Stimulated activated CD4-positive, alpha-beta T cell treated with anti-CD3 and anti-CD28 coated beads, Interleukin-1b, Interleukin-23, amount 100 ng/mL, for 1 hour (primary cell): Measurements from ENCODE around the gene JSRP1.
"Not testable (repeated sequence)": the region's sequence is repeated elsewhere in the genome, so short reads cannot be mapped to it uniquely, and the experiment has no call there.

Source experiments
- DNase-seq, 2 donors: peaks; one replicate each; pipeline ENCODE4 v3.0.0-alpha.2; 2020; ENCODE audit warnings: low read depth in 2 of 2

The JSRP1 gene

DNA sequence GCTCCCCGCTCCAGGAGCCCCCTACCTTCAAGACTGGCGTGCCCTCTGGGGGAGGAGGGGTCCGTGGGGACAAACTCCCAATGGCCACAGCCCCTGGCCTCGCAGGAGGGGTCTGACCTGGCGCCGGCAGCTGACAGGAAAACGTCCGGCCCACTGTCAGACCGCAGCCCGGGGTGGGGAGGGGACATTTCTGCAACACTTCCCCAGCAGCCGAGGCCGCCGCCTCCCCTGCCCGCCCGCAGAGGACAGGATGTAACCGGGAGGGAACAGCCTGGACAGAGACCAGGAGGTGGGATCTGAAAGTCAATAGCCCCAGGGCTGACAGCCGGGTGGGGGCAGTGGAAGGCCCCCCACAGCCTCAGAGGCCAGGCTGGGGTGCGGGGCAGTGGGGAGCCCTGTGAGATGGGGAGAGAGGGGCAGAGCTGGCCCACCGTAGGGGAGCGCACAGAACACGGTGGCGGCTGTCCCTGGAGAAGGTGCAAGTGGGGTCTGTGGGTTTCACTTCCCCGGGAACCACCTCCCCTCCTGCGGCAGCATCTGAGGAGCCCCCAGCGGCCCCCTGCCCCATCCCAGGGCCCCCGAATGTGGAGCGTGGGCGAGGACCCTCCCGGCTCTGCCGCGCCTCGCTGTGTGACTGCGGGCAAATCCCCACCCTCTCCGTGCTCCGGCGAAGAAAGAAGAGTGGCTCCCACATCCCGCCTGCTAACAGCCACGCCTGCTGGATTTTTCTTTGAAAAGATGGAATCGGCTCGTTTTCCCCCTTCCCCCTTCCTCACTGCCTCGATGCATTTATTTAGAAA lies 26.0 kb upstream of the JSRP1 start, which contains the start of gene PEAK3:
PEAK3 (minus strand) TSS at position 114 of the 800 bp plus-strand sequence. CDS start 1,244 bp downstream, outside the sequence.
- no peak for DNase-seq

DNA sequence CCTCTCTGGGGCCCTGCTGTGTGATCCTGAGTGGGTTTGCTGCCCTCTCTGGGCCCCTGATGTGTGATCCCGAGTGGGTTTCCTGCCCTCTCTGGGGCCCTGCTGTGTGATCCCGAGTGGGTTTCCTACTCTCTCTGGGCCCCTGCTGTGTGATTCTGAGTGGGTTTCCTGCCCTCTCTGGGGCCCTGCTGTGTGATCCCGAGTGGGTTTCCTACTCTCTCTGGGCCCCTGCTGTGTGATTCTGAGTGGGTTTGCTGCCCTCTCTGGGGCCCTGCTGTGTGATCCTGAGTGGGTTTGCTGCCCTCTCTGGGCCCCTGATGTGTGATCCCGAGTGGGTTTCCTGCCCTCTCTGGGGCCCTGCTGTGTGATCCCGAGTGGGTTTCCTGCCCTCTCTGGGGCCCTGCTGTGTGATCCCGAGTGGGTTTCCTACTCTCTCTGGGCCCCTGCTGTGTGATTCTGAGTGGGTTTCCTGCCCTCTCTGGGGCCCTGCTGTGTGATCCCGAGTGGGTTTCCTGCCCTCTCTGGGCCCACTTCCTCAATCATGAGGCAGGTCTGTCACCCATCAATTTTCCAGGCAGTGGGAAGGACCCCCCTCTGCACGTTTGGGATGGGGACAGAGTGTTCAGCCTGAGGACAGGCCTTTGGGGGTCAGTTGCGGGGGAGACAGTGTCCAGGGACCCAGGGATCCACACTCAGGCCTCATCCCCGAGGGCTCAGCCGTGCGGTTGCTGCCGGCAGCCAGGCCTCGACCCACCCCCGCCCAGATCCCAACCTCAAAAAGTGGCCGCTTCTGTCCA lies 25.2 kb upstream of the JSRP1 start:
- DNase-seq = not testable (repeated sequence)

DNA sequence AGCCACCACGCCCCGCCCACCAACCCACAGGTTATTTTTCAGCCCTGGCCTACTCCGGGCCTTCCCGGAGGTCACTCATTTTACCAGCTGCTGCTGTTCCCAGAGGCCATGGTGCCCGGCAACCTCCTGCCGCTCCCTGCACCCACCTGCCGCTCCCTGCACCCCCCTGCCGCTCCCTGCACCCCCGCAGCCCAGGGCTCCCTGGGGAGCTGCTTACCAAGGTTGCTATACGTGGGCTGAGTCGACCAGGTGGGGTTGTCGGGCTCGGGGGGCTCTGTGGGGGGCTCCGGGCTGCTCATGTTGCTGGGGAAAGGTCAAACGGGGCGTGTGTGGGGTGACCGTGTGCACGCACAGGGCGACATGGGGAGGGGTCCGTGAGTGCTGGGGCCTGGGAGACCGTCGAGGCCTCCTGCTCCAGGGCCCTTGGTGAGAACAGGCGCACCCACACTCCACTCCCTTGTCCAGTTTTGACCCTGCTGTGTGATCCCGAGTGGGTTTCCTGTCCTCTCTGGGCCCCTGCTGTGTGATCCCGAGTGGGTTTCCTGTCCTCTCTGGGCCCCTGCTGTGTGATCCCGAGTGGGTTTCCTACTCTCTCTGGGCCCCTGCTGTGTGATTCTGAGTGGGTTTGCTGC lies 24.5 kb upstream of the JSRP1 start:
- no peak for DNase-seq

DNA sequence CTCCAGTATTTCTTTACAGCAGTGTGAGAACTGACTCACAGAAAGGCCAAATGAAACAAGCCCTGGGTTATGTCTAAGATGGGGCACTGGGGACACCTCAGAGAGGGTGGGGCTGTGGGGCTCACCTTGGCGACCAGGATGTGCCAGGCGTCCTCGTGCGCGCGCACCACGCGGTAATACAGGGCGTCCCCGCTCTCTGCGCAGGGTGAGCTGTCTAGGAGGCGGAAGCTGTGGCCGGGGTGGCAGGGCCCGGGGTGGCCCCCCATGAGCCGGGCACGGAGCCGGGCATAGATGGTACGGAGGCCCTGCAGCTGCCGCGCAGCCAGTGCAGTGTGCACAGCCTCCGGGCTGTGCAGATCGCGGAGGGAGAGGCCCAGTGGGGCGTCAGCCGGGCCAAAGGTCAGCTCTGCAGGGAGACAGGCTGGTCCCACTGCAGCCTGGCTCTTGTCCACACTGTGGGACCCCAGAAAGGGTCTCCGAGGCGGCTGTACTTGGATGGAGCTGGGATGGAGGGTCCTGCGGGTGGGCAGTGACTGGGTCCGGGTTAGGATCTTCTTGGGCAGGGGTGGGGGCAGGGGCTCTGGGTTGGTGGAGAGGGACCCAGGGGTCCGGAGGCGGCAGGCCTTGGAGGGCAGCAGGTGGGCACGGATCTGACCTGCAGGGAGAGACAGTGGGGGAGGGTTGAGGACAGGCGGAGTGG lies 22.4 kb upstream of the JSRP1 start:
- no peak for DNase-seq

DNA sequence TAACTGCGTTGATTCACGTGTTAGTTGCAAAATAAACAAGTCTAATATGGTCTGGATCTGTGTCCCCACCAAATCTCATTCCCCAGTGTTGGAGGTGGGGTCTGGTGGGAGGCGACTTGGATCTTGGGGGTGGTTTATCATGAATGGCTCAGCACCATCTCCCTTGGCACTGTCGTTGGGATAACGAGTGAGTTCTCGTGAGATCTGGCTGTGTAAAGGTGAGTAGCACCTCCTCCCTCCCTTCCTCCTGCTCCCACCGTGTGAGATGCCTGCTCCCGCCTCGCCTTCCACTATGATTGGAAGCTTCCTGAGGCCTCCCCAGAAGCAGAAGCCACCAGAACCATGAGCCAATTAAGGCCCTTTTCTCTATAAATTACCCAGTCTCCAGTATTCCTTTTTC lies 20.9 kb upstream of the JSRP1 start:
- DNase-seq = no peak

DNA sequence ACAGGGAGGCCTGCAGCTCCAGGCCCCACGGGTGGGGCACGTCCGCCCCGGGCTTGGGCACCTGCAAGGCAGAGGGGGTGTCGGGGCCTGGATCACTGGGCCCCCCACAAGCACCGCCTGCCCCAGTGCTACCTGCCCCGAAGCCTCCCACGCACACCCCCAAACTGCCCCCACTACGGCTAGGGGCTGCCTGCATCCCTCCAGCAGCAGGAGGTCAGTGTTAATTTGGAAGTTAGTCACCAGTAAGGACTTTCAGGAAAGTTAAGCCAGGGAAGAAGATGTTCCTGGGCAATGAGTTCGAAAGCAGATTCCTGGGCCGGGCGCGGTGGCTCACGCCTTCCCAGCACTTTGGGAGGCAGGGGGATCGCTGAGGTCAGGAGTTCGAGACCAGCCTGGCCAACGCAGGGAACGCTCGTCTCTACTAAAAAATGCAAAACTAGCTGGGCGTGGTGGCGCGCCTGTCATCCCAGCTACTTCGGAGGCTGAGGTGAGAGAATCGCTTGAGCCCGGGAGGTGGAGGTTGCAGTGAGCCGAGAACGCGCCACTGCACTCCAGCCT lies 20.3 kb upstream of the JSRP1 start:
- no peak for DNase-seq

DNA sequence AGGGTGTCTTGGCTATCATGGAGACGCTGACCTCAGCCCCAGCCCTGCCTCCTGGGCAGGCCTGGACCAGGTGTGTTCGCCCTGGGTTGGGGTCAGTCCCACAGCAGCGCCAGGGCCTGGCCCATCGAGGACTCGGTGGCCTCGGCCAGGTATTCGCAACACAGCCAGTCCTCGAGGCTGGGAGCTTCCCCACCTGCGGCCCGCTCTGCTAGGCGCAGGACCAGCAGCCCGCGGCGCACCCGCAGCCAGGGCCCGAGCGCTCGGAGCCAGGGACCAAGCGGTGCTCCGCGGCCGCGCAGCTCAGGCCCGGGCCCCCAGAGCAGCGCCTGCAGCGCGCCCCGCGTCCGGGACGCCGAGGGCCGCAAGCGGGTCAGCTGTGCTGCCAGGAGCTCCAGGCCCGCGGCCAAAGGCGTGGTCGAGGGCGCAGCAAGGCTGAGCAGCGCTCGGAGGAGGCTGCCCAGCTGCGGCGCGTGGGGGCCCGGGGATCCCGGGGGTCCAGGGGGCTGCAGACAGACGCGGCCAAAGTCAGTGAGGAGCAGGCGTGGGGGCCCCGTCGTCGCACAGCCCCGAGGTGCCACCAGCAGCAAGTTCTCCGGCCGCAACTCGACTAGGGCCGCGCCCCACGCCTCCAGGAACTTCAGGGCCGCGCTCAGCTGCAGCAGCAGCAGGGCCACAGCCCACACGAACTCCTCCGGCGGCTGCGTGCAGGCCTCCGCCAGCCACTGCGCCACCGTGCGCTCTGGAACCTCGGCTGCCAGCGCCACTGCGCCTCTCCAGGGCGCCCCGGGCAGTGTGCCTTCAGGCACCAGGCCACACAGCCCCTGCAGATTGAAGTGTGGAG lies 19.6 kb upstream of the JSRP1 start:
- DNase-seq = no peak

DNA sequence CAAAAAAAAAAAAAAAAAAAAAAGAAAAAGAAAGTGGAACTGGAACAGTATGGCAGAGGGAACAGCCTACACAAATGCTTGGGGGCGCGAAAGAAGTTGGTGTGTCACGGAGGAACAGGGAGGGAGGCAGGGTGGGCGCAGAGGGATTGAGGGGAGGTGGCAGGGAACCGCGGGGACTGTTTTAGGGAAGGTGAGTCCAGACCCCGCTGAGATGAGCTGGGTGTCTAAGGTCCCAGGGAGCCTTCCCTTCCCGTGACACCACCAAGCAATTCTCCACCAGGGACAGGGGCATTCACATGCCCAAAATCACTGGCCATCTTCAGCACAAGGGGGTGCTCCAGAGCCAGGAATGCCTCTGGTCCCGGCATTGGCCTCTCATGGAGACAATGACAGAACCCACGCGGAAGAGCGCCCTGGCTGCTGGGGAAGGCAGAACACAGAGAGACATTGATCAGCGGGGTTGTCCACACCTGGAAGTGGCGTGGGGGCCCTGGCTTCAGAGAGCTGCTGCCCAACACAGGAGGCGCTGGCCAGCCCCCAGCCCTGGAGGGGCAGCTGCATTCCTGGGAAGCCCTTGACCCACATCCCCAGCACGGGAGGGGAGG lies 18.8 kb upstream of the JSRP1 start:
- DNase-seq = no peak

DNA sequence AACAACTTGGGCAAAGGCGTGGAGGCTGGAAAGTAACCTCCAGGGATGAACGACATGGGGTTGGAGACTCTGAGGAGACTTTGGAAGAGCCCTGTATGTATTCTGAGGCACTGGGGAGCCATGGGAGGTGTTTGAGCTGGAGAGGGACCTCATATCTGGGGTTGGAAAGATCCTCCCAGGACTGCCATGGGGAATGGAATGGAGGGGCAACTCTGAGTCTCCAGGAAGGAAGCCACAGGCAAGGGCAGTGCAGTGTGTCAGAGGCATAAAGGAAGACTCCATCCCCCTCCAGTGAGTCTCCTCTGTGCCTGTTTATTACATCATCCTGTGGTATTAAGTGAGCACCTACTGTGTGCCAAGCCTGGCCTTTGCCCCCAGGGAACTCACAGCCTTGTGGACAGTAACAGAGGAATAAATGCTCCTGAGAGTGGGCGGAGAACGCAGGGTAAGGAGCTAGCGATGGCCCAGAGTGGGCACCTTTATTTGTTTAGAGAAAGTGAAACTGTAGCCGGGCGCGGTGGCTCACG lies 18.0 kb upstream of the JSRP1 start:
- no peak for DNase-seq

DNA sequence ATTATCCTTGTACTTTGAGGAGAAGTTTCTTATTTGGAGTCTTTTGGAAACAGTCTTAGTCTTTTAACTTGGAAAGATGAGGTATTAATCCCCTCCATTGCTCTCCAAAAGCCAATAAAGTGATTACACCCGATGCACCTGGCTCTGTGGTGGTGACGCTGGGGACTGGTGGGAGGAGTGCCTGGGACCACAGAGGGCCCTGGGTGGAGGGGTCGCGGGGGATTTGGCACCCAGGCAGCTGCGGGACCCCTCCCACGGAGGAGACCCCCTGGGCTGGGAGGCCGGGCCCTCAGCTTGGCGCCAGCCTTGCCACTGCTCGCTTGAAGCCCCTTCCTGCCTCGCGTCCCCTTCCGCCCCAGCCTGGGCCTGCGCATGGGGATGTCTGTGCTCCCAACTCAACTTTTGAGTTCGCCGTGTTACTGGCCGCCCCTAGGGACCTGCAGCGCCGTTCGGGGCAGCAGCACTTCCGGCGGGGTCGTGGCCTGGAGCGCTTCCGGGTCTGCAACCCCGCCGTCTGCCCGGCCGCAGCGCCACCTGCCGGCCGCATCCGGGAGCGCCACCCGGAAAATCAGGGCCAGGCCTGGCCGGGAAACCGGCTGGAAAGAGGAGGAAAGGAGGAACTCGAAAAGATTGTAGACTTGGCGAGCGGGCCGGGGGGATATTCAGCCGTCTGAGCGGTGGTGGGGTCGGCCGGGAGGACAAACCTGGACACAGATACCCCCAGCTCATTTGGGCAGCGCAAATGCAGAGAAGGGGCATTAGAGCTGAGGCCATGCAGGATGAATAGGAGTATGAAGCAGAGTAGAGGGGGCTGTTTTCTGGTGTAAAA lies 17.4 kb upstream of the JSRP1 start:
- DNase-seq = peak; percentile 45 to 59

DNA sequence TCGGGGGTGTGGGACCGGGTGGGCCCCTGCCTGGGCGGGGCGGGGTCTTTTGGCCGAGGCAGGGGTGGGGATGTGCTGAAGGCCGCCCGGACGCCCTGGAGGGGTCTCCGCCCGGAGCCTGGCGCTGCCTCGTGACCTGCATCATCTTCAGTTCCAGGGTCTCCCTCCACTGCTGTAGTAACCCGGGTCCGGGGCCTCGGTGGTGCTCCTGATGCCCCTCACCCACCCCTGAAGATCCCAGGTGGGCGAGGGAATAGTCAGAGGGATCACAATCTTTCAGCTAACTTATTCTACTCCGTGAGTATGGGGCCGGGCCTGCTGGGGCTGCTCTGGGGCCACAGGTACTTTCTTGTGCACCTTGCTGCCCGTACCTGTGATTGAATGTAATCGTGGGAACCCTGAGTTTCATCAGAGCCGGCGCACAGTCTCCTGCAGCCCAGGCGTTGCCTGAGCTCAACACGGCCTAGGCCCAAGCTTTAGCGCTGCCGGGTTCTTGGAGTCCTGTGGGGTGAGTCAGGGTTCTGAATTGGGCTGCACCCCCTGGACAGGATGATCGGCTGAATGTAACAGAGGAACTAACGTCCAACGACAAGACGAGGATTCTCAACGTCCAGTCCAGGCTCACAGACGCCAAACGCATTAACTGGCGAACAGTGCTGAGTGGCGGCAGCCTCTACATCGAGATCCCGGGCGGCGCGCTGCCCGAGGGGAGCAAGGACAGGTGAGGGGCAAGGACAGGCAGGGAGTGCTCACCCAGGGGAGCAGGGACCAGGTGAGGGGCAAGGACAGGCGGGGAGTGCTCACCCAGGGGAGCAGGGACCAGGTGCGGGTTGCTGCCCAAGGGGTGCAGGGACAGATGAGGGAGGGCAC lies 15.3 kb upstream of the JSRP1 start:
- no peak for DNase-seq

DNA sequence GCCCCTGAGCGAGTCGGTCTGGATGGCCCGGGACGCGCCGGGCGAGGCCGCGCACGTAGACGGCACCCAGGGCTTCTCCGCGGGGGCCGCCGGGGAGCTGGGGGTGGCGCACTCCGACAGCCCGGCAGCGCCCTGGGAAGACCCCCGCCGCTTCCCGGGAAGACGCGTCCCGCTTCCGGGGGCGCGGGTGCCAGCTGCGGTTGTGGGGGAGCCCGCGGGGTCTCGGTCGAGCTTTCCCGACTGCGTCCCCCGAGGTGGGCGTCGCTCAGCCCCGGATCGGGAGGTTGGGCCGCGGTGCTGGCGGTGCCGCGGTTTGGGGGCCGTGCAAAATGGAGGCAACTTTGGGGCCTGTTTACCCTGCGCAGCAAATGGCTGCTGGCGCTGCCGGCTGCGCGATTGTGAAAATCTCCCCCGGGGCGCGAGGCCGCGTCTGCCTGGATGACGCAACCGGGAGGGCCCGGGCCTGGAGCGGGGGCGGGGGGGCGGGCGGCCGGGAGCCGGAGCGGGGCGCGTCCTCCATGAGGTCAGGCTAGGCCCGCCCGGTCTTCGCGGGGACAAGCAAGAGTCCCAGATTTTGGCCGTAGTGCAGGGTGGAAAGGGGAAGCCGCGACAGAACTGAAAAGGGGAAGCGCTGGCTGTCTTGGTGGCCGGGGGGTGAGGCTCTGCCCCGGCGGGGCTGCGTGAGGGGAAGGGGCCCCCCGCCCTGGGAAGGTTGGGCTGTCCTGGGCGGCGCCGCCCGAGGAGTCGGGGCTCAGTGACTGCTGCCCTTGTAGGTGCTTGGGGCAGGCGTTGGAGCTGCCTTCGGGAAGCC lies 14.4 kb upstream of the JSRP1 start:
- DNase-seq = peak in 1 of 2 donors; percentile 53

DNA sequence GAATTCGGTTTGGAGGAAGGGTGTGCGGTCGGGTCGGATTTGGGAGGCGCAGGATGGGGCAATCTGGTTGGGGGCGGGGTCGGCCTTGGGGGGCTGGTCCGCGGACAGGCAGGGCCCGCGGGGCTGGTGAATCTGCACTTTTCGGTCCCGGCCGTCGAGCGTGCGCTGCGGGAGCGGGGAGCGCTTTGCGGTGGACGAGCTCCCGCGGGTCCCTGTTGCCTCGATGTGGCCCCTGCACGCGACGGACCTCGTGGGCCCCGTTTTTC lies 13.9 kb upstream of the JSRP1 start:
- no peak for DNase-seq

DNA sequence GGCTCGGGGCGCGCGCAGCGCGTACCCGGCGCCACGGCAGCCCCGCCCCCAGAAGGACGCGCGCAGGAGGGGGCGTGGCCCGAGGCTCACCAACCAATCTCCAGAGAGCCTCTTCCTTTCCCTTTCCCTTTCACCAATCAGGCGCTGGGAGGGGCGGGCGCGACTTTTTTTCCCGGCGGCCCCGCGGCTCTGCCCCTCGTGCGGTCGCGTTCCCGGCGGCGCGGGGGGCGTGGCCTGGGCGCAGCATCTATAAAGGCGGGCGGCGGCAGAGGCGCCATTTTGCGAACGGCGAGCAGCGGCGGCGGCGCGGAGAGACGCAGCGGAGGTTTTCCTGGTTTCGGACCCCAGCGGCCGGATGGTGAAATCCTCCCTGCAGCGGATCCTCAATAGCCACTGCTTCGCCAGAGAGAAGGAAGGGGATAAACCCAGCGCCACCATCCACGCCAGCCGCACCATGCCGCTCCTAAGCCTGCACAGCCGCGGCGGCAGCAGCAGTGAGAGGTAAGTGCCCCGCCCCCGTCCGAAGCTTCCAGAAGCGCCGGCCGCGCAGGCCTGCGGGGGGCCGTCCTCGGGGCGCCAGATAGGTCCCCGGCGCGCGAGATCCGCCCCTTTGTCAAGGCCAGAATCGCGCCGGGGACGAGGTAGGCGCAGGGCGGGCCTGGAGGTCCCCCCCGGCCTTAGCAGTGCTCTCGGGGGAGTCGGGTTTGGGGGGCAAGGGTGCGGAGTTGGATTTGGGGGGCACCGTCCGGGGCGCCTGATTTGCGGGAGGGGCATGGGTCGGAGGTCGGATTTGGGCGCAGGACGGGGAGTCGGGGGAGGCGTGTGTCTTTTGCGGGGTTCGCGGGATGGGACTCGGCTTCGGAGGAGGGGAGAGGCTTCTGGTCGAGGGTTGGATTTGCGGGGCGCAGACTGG lies 13.3 kb upstream of the JSRP1 start:
- peak; percentile 98 to 99 for DNase-seq

DNA sequence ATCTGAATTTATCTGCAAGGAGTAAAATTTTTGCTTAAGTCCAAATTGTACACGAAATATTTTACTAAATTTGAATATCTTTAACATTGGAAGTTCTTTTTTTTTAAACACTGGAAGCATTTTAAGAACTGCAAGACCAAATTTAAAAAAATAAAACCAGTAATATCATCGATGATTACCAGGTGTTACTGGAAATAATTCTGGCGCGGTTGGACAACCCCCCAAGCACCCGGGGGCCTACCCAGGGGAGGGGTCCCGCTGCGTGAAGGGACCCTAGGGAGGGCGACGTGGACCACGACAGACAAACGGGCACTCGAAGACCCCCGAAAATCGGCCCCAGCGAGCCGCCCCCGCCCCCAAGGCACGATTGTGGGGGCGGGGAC lies 12.6 kb upstream of the JSRP1 start:
- DNase-seq = no peak

DNA sequence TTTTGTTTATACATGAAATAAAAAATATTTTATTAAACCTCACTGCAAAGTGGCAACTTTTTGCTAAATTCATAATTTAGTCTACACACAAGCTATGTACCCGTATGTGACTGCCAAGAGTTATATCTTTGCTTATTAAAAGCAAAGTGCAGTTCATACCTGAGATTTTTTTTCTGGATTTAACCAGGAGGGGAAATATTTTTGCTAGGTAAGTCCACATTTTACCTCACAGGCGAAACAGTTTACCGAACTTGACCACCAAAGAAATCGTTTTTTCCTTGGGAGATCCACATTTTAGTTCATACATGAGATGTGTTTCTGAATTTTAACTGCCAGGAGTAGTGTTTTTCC lies 12.2 kb upstream of the JSRP1 start:
- DNase-seq = no peak
